PFSK-1 (cell line): ENCODE data around the gene RTN4RL2.

ENCODE experiments used
- FOXP2 ChIP-seq: optimal IDR thresholded peaks from 2 replicates; pipeline ENCODE3; 2011; ENCODE audit warnings: borderline replicate concordance, control low read depth, inconsistent platforms; ENCODE audit not compliant: insufficient read depth; ENCODE audit errors: extremely low read length, extremely low read depth
- POLR2AphosphoS5 ChIP-seq: IDR thresholded peaks from 2 replicates; pipeline ENCODE4 v1.6.1; 2012; ENCODE audit warnings: low read depth, mild to moderate bottlenecking, control low read depth, low read length, moderate library complexity
- REST ChIP-seq, 2 experiments: IDR thresholded peaks; 2 replicates each; pipeline versions ENCODE4 v1.6.1 to v1.8.0; 2011 to 2012; ENCODE audit warnings: low read depth in 2 of 2, low read length in 2 of 2, control low read depth in 1 of 2, inconsistent platforms in 1 of 2, mild to moderate bottlenecking in 1 of 2, moderate library complexity in 1 of 2; ENCODE audit not compliant: insufficient read depth in 1 of 2
- SIN3A ChIP-seq: IDR thresholded peaks from 2 replicates; pipeline ENCODE4 v1.6.1; 2012; ENCODE audit warnings: mild to moderate bottlenecking, low read length, moderate library complexity, borderline replicate concordance; ENCODE audit not compliant: insufficient read depth
- TAF1 ChIP-seq: IDR thresholded peaks from 2 replicates; pipeline ENCODE4 v1.6.1; 2012; ENCODE audit warnings: low read length, control low read depth, borderline replicate concordance; ENCODE audit not compliant: insufficient read depth

RTN4RL2 gene

GRCh38 chr11:57496109-57496820 is 35.9 kb downstream of the RTN4RL2 start:
- TF ChIP-seq FOXP2 (no peak), POLR2AphosphoS5 (no peak), TAF1 (no peak), REST (IDR thresholded peaks at IDR 0.05; ENCODE audit: insufficient read depth in 1 of 2, low read depth in 2 of 2, low read length in 2 of 2) (no peak), SIN3A (no peak)

GRCh38 chr11:57497303-57498247 is 37.2 kb downstream of the RTN4RL2 start:
- no peak for TF ChIP-seq POLR2AphosphoS5
- no peak for TF ChIP-seq REST (IDR thresholded peaks at IDR 0.05; ENCODE audit: insufficient read depth in 1 of 2, low read depth in 2 of 2, low read length in 2 of 2)
- TF ChIP-seq SIN3A: no peak
- TF ChIP-seq FOXP2: no peak
- no peak for TF ChIP-seq TAF1

GRCh38 chr11:57498540-57498939 is 38.2 kb downstream of the RTN4RL2 start:
- TF ChIP-seq TAF1 (no peak), SIN3A (no peak), POLR2AphosphoS5 (no peak), REST (IDR thresholded peaks at IDR 0.05; ENCODE audit: insufficient read depth in 1 of 2, low read depth in 2 of 2, low read length in 2 of 2) (no peak), FOXP2 (no peak)

GRCh38 chr11:57499413-57499982 is 39.2 kb downstream of the RTN4RL2 start:
- TF ChIP-seq SIN3A (0 out of 2 replicates have a peak, but pooled peaks have one; percentile 58), TAF1 (0 out of 2 replicates have a peak, but pooled peaks have one; percentile 45), FOXP2 (peak; percentile 70), REST (IDR thresholded peaks at IDR 0.05; ENCODE audit: insufficient read depth in 1 of 2, low read depth in 2 of 2, low read length in 2 of 2) (no peak), POLR2AphosphoS5 (peak; percentile 62; the same call in 1 of the 2 replicates)
